Spleen (tissue), 11 donors: ENCODE results near the gene CREB3L2. TPM values are rescaled to one million over a fixed set of nuclear protein-coding genes. Genes with fewer than 3 reads are reported as not detected.
A peak's percentile ranks its signal among the peaks of the same experiment; 100 is the strongest.

Experiments used
- DNase-seq: peaks from one replicate; pipeline ENCODE4 v3.0.0-alpha.2; 2020
- H3K27ac ChIP-seq, 8 donors: fragments of 200-600 bp; sonication (generic) in 7 of 8; 1 replicate in 4 of 8; 2 replicates in 4 of 8; pipeline versions ENCODE4 v1.5.0 to v1.8.0; 2016 to 2021; ENCODE audit warnings: inconsistent platforms in 4 of 8, mild to moderate bottlenecking in 4 of 8, moderate library complexity in 1 of 8
- H3K27me3 ChIP-seq, 7 donors: fragments of 200-600 bp; sonication (generic) in 6 of 7; replicated peaks in 1 of 7; 1 replicate in 4 of 7; 2 replicates in 3 of 7; pipeline versions ENCODE4 v1.5.0 to v1.8.0; 2016 to 2021; ENCODE audit warnings: inconsistent platforms in 3 of 7, mild to moderate bottlenecking in 1 of 7
- H3K36me3 ChIP-seq, 6 donors: fragments of 200-600 bp; sonication (generic) in 5 of 6; 1 replicate in 4 of 6; 2 replicates in 2 of 6; pipeline versions ENCODE4 v1.5.0 to v1.8.0; 2016 to 2021; ENCODE audit warnings: inconsistent platforms in 2 of 6
- H3K4me1 ChIP-seq, 6 donors: fragments of 200-600 bp; sonication (generic) in 5 of 6; 1 replicate in 3 of 6; 2 replicates in 3 of 6; pipeline versions ENCODE4 v1.5.0 to v1.8.0; 2016 to 2021; ENCODE audit warnings: inconsistent platforms in 3 of 6
- H3K4me3 ChIP-seq, 8 donors: fragments of 200-600 bp; sonication (generic) in 7 of 8; 1 replicate in 4 of 8; 2 replicates in 4 of 8; pipeline versions ENCODE4 v1.5.0 to v1.8.0; 2016 to 2021; ENCODE audit warnings: inconsistent platforms in 4 of 8, mild to moderate bottlenecking in 4 of 8, moderate library complexity in 2 of 8
- H3K9me3 ChIP-seq, 8 donors: fragments of 200-600 bp; sonication (generic) in 7 of 8; 1 replicate in 4 of 8; 2 replicates in 4 of 8; pipeline versions ENCODE4 v1.5.0 to v1.8.0; 2016 to 2021; ENCODE audit warnings: inconsistent platforms in 4 of 8
- POLR2A ChIP-seq, 3 donors: fragments of 450-650 bp; IDR thresholded peaks; one replicate each; pipeline ENCODE4 v1.5.1; 2017; ENCODE audit warnings: antibody characterized with exemption in 3 of 3, mild to moderate bottlenecking in 1 of 3
- POLR2AphosphoS5 ChIP-seq, 3 donors: sonication (generic); formaldehyde crosslinking; IDR thresholded peaks; one replicate each; pipeline ENCODE4 v1.5.1; 2017; ENCODE audit warnings: antibody characterized with exemption in 3 of 3
- WGBS, 5 donors: extraction: QIAGEN DNeasy Blood & Tissue Kit in 3 of 5; methylation state at CpG; one replicate each; pipeline versions ENCODE4 v1.1.5 to v1.1.7; 2013 to 2018; 5-methylcytosine and 5-hydroxymethylcytosine counted together
- intact Hi-C: fragments of 100-400 bp; cut with DNase I; formaldehyde crosslinking; loops from one replicate; pipeline ENCODE4 v1.15.0; 2023; ENCODE audit warnings: low total_unique reads
- polyA plus RNA-seq, 3 donors: library from polyadenylated mRNA; stranded (reverse); fragments of 200-250 nt; gene quantifications; one replicate each; pipeline ENCODE4 v1.2.1, GENCODE V29; 2013
- total RNA-seq, 7 donors: library from RNA; depleted of rRNA in 3 of 7; stranded (reverse); fragments of >200 nt in 3 of 7; fragmentation: NEBNext Ultra II Directional in 4 of 7; extraction: Animal tissue kit (Norgen Biotek cat#: 25700) in 4 of 7; gene quantifications; one replicate each; pipeline versions ENCODE4 v1.1.0 to v1.2.1, GENCODE V29; 2016 to 2021
- TF ChIP-seq, protein P1 (sequence below), 11 experiments: fragments of 200-600 bp in 7 of 11; fragments of 450-650 bp in 4 of 11; sonication (generic) in 4 of 11; IDR thresholded peaks in 8 of 11; conservative IDR thresholded peaks in 3 of 11; 1 replicate in 7 of 11; 2 replicates in 4 of 11; pipeline versions ENCODE4 v1.4.0 to v1.8.0; 2016 to 2021; ENCODE audit warnings: antibody characterized with exemption in 11 of 11, inconsistent platforms in 4 of 11, mild to moderate bottlenecking in 1 of 11
- donor health status: healthy with polysubstance abuse.
- donor health status: DM: no; HTN: no; CAD: no; lungs with moderate emphysema.
- donor health status: DM: no; HTN: no; CAD: no.
- donor health status: Bipolar disorder and iron deficiency.
- donor health status: healthy.
- donor health status: DM: no; HTN: no; CAD: no.
- donor health status: DM: yes; HTN: yes; CAD: no.

Gene CREB3L2
- total and polyA plus RNA-seq, 10 donors, result 3.5 to 68.4 (median 42.4) TPM

DNA sequence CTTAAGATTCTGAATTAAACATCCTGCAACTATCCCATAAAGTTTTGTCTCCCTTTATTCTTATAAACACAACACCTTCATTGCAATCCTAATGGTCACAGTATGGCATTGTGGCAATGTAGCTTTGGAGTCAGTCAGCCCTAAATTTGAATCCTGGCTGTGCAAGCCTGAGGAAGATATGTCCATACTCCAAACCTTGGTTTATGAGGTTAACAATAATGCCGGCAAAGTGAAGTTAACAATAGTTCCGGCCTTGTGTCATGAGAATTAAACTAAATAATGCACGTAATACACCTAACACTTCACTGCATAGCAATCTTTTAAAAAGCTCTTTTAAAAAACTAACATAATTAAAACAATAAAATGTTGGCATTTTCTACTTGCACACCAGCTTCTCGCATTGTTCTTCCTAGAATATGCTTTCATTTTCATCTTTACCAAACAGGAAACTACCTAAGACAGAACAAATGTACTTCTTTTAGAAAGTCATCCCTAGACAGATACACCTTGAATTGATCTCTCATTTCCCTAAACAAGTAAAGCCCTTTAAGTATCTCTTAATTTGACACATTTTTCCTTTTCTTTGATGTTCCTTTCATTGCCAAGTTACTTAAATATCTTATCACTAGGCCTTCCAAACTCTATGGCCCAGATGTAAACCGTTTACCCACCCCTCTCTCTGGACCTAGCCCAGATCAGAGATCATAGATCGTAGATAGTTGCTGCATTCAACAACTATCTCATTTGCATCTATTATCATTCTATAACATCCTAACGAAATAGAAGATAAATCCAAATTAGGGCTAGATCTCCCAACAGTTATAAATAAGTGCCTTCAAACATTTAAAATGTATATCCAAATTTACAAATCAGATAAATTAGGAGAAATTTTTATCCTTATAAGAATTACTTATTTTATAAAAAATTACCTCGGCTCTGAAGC is 66.7 kb downstream of the CREB3L2 start:
- TF ChIP-seq, protein P1, sequence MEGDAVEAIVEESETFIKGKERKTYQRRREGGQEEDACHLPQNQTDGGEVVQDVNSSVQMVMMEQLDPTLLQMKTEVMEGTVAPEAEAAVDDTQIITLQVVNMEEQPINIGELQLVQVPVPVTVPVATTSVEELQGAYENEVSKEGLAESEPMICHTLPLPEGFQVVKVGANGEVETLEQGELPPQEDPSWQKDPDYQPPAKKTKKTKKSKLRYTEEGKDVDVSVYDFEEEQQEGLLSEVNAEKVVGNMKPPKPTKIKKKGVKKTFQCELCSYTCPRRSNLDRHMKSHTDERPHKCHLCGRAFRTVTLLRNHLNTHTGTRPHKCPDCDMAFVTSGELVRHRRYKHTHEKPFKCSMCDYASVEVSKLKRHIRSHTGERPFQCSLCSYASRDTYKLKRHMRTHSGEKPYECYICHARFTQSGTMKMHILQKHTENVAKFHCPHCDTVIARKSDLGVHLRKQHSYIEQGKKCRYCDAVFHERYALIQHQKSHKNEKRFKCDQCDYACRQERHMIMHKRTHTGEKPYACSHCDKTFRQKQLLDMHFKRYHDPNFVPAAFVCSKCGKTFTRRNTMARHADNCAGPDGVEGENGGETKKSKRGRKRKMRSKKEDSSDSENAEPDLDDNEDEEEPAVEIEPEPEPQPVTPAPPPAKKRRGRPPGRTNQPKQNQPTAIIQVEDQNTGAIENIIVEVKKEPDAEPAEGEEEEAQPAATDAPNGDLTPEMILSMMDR (IDR thresholded peaks at IDR 0.05 in 8 of 11, conservative IDR thresholded peaks at IDR 0.05 in 3 of 11), result no peak
- TF ChIP-seq POLR2AphosphoS5 (IDR thresholded peaks at IDR 0.05) (no peak), POLR2A (IDR thresholded peaks at IDR 0.05) (no peak)
- Histone ChIP-seq H3K27me3 (no peaks in the 10 kb centered on the region), H3K9me3 (no peaks in the 10 kb centered on the region), H3K27ac (peak overlapping the region; percentile 0 to 83 (median 70)), H3K36me3 (no peaks in the 10 kb centered on the region), H3K4me1 (peaks cover 33 to 70% (median 54%) of the 10 kb centered on the region in 6 donors), H3K4me3 (peak overlapping the region in 6 of 8 donors; percentile 21 to 65 (median 26))
- 21 to 44% (median 25%) methylated on average over 8 of the region's 8 CpGs for WGBS, 5 donors
- DNase-seq, result no peak
- intact Hi-C loops, result no loop called here

DNA sequence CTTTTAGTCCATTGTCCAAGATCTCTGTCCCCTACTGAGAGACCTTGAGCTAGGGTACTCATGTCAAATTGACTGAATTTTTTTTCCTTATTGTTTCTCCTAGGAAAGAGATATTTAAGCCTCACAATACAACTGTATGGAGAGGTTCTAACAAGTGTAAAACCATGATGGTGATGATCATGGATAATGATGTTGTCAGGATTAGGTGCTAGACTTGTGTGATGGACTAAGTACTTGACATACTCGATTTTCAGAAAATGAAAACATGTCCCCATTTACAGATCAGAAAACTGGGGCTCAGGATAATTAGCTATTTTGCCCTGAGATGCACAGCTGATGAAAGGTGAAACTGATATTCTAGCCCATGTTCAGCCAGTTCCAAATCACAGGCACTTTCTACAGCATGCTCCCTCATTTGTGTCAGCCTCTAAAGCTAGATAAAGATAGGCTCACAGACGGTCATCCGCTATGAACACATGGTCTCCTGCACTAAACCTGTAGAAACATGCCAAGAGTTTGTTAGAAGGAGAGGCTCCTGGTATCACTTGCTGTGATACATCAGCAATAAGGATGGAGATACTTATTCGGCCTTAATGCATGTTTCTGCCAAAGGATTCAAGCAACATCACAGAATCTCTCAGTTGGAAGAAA is 67.6 kb downstream of the CREB3L2 start:
- no peak for TF ChIP-seq POLR2AphosphoS5 (IDR thresholded peaks at IDR 0.05)
- TF ChIP-seq, protein P1 (IDR thresholded peaks at IDR 0.05 in 8 of 11, conservative IDR thresholded peaks at IDR 0.05 in 3 of 11), result no peak
- TF ChIP-seq POLR2A (IDR thresholded peaks at IDR 0.05), result no peak
- H3K4me3 ChIP-seq, result peak overlapping the region in 3 of 8 donors; percentile 28 to 65 (median 30)
- H3K27me3 ChIP-seq, result no peaks in the 10 kb centered on the region
- peaks cover 33 to 73% (median 55%) of the 10 kb centered on the region in 6 donors for H3K4me1 ChIP-seq
- intact Hi-C loops, result no loop called here
- no peak for DNase-seq
- no peaks in the 10 kb centered on the region for H3K9me3 ChIP-seq
- 79 to 90% (median 81%) methylated on average over 4 of the region's 4 CpGs for WGBS, 5 donors
- H3K36me3 ChIP-seq, result no peaks in the 10 kb centered on the region
- peak overlapping the region; percentile 0 to 83 (median 70) for H3K27ac ChIP-seq

DNA sequence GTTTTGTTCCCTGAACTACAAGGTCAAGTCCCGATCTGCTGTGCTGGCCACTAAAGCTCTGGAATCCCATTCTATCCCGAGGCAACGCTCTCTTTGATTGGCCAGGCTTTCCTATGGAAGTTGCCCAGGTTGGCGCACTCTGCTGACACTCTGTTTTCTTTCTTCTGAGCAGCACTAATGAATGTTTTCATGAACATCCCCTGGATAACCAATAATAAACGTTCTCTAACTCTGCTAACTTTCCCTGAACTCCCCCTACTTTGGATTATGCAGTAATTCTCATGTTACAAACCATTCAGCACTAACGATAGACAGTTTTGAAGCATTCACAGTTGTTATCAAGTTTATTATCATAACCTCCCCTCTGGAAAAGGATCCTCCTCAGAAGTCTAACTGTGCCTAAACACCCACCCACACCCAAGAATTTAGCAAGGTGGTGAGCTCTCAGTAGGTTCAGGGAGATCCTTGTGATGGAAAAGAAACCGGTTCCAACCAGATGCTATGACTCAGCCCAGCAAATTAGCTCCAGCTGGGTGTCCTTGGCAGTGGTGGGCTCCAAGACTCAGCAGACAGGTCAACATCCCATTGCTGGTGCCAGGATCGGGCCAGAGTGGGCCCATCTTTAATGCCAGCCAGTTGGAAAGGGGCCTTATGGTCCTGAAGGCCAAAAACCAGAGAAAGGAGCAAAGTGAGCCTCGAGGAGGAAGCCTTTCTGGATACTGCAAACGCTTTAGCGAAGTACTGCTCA is 68.4 kb downstream of the CREB3L2 start:
- DNase-seq, result no peak
- intact Hi-C loops, result no loop called here
- H3K4me1 ChIP-seq, result peaks cover 33 to 73% (median 55%) of the 10 kb centered on the region in 6 donors

More for the DNA sequence above, 68.4 kb downstream of the CREB3L2 start:
- H3K27me3 ChIP-seq, result no peaks in the 10 kb centered on the region
- H3K36me3 ChIP-seq, result peaks cover 0 to 3% (median 0%) of the 10 kb centered on the region in 6 donors
- no peak for TF ChIP-seq POLR2A (IDR thresholded peaks at IDR 0.05)
- TF ChIP-seq, protein P1 (IDR thresholded peaks at IDR 0.05 in 8 of 11, conservative IDR thresholded peaks at IDR 0.05 in 3 of 11), result no peak
- no peak for TF ChIP-seq POLR2AphosphoS5 (IDR thresholded peaks at IDR 0.05)
- peak overlapping the region in 4 of 8 donors; percentile 9 to 83 (median 45) for H3K27ac ChIP-seq
- H3K4me3 ChIP-seq, result no peak overlapping the region
- WGBS, 5 donors, result 64 to 75% (median 68%) methylated on average over 11 of the region's 11 CpGs
- H3K9me3 ChIP-seq, result no peaks in the 10 kb centered on the region
